ENCODE measurements around the gene CDPF1.

DNA sequence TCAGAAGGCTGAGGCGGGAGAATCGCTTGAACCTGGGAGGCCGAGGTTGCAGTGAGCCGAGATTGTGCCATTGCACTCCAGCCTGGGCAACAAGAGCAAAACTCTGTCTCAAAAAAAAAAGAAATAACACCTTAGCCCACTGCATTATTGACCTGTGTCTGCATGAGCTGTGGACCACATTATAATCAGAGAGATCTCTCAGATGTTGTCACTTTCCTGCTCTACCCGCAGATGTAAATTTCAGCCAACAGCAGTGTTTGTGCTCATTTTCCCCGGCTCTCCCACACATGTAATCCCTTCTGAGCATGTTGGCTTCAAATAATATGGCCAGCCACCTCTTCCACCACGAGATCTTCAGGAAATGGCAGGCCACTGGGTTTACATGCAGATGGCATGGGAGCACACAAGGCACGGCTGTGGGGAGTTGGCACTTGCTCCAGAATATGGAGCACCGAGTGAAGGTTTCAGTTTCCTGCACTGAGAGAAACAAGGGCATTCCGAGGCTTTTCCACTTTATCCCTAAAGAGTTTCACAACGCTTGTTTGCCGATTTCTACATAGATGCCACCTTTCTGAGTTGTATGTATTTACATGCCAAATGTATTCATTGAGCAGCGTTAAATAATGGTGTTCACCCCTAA, 19.7 kb downstream of the CDPF1 start:
- TF ChIP-seq, protein P1, sequence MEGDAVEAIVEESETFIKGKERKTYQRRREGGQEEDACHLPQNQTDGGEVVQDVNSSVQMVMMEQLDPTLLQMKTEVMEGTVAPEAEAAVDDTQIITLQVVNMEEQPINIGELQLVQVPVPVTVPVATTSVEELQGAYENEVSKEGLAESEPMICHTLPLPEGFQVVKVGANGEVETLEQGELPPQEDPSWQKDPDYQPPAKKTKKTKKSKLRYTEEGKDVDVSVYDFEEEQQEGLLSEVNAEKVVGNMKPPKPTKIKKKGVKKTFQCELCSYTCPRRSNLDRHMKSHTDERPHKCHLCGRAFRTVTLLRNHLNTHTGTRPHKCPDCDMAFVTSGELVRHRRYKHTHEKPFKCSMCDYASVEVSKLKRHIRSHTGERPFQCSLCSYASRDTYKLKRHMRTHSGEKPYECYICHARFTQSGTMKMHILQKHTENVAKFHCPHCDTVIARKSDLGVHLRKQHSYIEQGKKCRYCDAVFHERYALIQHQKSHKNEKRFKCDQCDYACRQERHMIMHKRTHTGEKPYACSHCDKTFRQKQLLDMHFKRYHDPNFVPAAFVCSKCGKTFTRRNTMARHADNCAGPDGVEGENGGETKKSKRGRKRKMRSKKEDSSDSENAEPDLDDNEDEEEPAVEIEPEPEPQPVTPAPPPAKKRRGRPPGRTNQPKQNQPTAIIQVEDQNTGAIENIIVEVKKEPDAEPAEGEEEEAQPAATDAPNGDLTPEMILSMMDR (conservative IDR thresholded peaks at IDR 0.05) = no peak
- TF ChIP-seq ZFX (IDR thresholded peaks at IDR 0.05) = no peak
